Measurements from ENCODE around the gene PLCD4. TPM values are rescaled to one million over a fixed set of nuclear protein-coding genes. Genes with fewer than 3 reads are reported as not detected.

PLCD4 gene
- total and polyA plus RNA-seq, 10 of the 15 experiments (the other 5 are each of a cell fraction or from before 2014, with no cell fraction given): under 0.01 to 1.5 (median 0.23) TPM; not detected in 2

DNA sequence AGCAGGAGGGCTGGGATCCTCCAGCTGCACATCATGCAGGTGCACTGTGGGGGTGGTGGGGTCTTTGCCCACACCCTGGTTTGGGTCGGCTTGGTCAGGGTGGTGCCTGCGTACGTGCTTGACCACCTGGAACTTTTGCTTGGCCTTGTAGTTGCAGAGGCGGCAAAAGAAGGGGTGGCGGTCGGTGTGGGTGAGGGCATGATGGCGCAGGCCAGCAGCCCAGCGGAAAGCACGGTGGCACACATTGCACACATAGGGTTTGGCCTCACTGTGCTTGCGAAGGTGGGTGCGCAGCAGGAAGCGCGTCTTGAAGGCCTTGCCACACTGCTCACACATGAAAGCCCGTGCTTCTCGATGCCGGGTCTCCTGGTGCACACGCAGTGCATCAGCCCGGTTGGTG lies 30.7 kb downstream of the PLCD4 start:
- Histone ChIP-seq H3K79me2 (ENCODE audit: control insufficient read depth, insufficient read depth, low read length) (no peaks in the 10 kb centered on the region), H4K20me1 (ENCODE audit: control insufficient read depth, insufficient read depth) (no peaks in the 10 kb centered on the region), H3K4me3 (no peak overlapping the region), H3K36me3 (ENCODE audit: control insufficient read depth in 2 of 2, insufficient read depth in 2 of 2, low read length in 1 of 2) (peaks cover 18 to 20% of the 10 kb centered on the region in 2 experiments), H3K9ac (ENCODE audit: control insufficient read depth, insufficient read depth, low read length) (no peak overlapping the region), H3K4me2 (ENCODE audit: control insufficient read depth, insufficient read depth) (no peak overlapping the region), H3K27ac (ENCODE audit: control insufficient read depth, insufficient read depth) (no peak overlapping the region), H3K4me1 (ENCODE audit: control insufficient read depth, insufficient read depth, low read length) (no peaks in the 10 kb centered on the region), H2AFZ (ENCODE audit: control insufficient read depth, low read depth, low read length) (no peak overlapping the region), H3K27me3 (replicated peaks in 1 of 2; ENCODE audit: control insufficient read depth in 2 of 2, insufficient read depth in 2 of 2, low read length in 1 of 2) (no peaks in the 10 kb centered on the region), H3K9me3 (replicated peaks; ENCODE audit: control insufficient read depth, insufficient read depth, low read length) (no peaks in the 10 kb centered on the region)
- ChIA-PET CTCF (no interaction called here), POLR2A (no interaction called here), SMC1A (ENCODE audit: uncharacterized antibody, unreplicated experiment) (no interaction called here), RAD21 (ENCODE audit: unreplicated experiment) (no interaction called here)
- FAIRE-seq: no peak
- WGBS (ENCODE audit: insufficient coverage, insufficient replicate concordance, low lambda C conversion rate, missing lambda C conversion rate): 97% methylated on average over 18 of the region's 18 CpGs
- in situ Hi-C loops (cut with MboI): no loop called here
- no peak for DNase-seq (ENCODE audit: low read depth, low spot score)
- no peak for TF ChIP-seq MEF2A (IDR thresholded peaks at IDR 0.05; ENCODE audit: insufficient read depth, low read depth, low read length)
- TF ChIP-seq PKNOX1 (IDR thresholded peaks at IDR 0.05): no peak
- TF ChIP-seq RAD51 (IDR thresholded peaks at IDR 0.05): no peak
- TF ChIP-seq RBBP5 (conservative IDR thresholded peaks at IDR 0.05): no peak
- no peak for TF ChIP-seq CREM (IDR thresholded peaks at IDR 0.05; ENCODE audit: low read depth)
- no peak for TF ChIP-seq SMARCA5 (IDR thresholded peaks at IDR 0.05)
- TF ChIP-seq MTA2 (IDR thresholded peaks at IDR 0.05; ENCODE audit: low read depth): no peak
- TF ChIP-seq, protein P1, sequence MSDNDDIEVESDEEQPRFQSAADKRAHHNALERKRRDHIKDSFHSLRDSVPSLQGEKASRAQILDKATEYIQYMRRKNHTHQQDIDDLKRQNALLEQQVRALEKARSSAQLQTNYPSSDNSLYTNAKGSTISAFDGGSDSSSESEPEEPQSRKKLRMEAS (IDR thresholded peaks at IDR 0.05; ENCODE audit: low read depth, low read length): no peak
- TF ChIP-seq RB1 (IDR thresholded peaks at IDR 0.05; ENCODE audit: borderline replicate concordance): no peak
- TF ChIP-seq POU2F2 (IDR thresholded peaks at IDR 0.05; ENCODE audit: borderline replicate concordance, low read depth, low read length): no peak
- TF ChIP-seq CBX5 (IDR thresholded peaks at IDR 0.05; ENCODE audit: low read depth): no peak
- no peak for TF ChIP-seq SP1 (IDR thresholded peaks at IDR 0.05; ENCODE audit: low read depth, low read length)
- no peak for TF ChIP-seq RFX5 (IDR thresholded peaks at IDR 0.05; ENCODE audit: low read depth, low read length)
- no peak for TF ChIP-seq STAT1 (conservative IDR thresholded peaks at IDR 0.05)
- no peak for TF ChIP-seq POLR2AphosphoS5 (IDR thresholded peaks at IDR 0.05; ENCODE audit: low read length)
- no peak for TF ChIP-seq POLR2A (IDR thresholded peaks at IDR 0.05; ENCODE audit: low read depth, low read length)
- no TSS peak for BruUV-seq (replicated peaks)
- no peak for ATAC-seq
- intact Hi-C loops (cut with micrococcal nuclease; ENCODE audit: unreplicated experiment): no loop called here

All from GM12878 (cell line).